Heart left ventricle (tissue), 13 donors: Measurements from ENCODE around the gene TRIP13.

ENCODE experiments used
- POLR2A ChIP-seq, 2 donors: fragments of 450-650 bp; IDR thresholded peaks; one replicate each; pipeline ENCODE4 v1.6.1; 2017; ENCODE audit warnings: antibody characterized with exemption in 2 of 2, mild to moderate bottlenecking in 2 of 2, moderate library complexity in 2 of 2
- TF ChIP-seq, protein P1 (sequence below), 12 donors: fragments of 200-600 bp; sonication (generic) in 4 of 12; IDR thresholded peaks; one replicate each; pipeline versions ENCODE4 v1.5.0 to v1.8.0; 2018 to 2022; ENCODE audit warnings: antibody characterized with exemption in 12 of 12, mild to moderate bottlenecking in 5 of 12
- donor health status: ischemic (EF 13 %, LVEDD 7.1; RV severe dilation, severe dysfunction).
- donor health status: DM: no; HTN: yes; CAD: no.
- donor health status: DM: no; HTN: no; CAD: no.
- donor health status: ischemic (EF 25% LVEDD 6.9; RV normal size, moderate dysfunction).
- donor health status: ischemic (EF 25% LVEDD 5.7; RV mildly dilated, moderate dysfunction).
- donor health status: ischemic (EF 35%, LVEDD 5.7; RV mildly dilated, moderate dysfunction).
- donor health status: nonischemic (EF 11% LVEDD 7.7; RV severe dilation, severe dysfunction).
- donor health status: DM: yes; HTN: yes; CAD: no.
- donor health status: PGD.
- donor health status: ischemic (EF 29% LVEDD 5.4; RV normal size, mild dysfunction).
- donor health status: nonischemic (EF 23%, LVEDD 6.1; RV moderate dilation, normal function).

DNA sequence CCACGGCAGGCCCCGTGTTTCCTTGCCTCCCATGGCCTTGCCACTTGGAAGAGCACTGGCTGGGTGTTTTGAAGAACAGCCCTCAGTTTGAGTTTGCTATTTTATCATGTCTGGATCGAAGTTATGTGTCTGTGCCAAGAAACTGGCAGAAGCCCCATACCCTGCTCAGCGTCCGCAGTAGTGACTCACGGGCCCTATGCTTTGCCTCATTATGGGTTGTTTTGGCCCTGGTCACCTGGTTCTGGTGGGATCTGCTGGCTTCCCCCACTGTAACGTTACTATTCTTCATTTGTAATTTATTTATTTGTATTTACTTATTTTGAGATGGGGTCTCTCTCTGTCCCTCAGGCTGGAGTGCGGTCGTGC, 73.6 kb downstream of the TRIP13 start:
- TF ChIP-seq, protein P1, sequence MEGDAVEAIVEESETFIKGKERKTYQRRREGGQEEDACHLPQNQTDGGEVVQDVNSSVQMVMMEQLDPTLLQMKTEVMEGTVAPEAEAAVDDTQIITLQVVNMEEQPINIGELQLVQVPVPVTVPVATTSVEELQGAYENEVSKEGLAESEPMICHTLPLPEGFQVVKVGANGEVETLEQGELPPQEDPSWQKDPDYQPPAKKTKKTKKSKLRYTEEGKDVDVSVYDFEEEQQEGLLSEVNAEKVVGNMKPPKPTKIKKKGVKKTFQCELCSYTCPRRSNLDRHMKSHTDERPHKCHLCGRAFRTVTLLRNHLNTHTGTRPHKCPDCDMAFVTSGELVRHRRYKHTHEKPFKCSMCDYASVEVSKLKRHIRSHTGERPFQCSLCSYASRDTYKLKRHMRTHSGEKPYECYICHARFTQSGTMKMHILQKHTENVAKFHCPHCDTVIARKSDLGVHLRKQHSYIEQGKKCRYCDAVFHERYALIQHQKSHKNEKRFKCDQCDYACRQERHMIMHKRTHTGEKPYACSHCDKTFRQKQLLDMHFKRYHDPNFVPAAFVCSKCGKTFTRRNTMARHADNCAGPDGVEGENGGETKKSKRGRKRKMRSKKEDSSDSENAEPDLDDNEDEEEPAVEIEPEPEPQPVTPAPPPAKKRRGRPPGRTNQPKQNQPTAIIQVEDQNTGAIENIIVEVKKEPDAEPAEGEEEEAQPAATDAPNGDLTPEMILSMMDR (IDR thresholded peaks at IDR 0.05) = no peak
- no peak for TF ChIP-seq POLR2A (IDR thresholded peaks at IDR 0.05)
